HG03139 (cell line): ENCODE results near the gene ZNF407.
A peak's percentile ranks its signal among the peaks of the same experiment; 100 is the strongest.

Experiments used
- ATAC-seq: cut with Tn5 transposase; IDR thresholded peaks from one replicate; pipeline ENCODE4 v1.9.1; 2021; ENCODE audit not compliant: unreplicated experiment

ZNF407 gene

DNA sequence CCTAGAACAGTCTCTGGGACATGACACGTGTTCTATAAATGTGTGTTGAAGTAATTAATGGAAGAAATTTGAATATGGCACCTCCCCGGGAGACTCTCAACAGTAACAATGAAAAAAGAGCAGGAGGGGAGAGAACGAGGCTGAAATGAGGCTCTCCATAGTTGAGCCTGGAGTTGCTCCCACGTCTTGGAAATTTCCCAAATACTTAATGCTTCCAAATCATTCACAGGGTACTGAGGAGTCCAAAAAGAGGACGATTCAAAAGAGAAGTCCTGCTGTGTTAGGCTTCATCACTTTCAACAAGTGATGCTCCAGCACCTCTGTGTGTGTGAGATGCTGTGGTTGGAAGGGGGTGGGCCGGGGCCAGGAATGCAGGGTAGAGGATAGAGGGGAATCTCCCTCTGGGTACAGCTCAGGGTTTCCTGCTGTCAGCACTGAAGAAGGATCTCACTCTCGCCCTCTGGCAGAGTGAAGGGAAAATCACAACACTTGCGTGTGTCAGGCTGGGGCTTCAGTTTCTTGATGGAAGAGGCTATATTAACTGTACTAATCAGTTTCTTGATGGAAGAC is 18.1 kb upstream of the ZNF407 start:
- ATAC-seq: no peak

DNA sequence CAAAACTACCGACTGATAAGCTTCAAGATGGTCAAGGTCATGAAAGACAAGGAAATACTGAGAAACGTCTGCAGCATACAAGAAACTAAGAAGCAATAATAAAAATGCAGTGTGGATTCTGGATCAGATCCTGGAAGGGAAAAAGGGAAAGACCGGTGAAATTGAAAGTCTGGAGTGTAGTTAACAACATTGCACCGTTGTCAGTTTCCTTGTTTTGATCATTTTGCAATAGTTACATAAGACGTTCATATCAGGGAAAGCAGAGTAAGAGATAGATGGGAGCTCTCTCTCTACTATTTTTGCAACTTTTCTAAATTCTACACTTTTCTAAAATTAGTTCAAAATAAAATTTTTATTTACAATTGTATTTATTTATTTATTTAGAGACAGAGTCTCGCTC is 15.0 kb upstream of the ZNF407 start:
- no peak for ATAC-seq

DNA sequence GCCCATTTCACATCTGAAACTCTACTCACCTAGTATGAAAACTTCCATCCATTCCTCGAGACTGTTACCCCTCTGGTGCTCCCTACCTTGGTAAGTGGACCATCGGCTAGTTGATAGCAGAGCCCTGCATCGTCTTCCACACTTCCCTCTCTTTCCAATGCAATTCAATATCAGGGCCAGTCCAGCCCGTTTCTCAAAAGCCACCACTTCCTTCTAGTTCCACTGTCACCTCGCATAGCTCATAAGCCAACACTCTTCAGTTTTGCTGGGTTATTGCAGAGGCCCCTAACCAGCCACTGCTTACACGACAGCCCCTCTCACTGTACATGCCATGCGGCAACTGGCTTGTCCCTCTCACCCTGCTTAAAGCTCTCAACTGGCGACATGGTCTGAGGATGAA is 10.2 kb upstream of the ZNF407 start:
- ATAC-seq: no peak

DNA sequence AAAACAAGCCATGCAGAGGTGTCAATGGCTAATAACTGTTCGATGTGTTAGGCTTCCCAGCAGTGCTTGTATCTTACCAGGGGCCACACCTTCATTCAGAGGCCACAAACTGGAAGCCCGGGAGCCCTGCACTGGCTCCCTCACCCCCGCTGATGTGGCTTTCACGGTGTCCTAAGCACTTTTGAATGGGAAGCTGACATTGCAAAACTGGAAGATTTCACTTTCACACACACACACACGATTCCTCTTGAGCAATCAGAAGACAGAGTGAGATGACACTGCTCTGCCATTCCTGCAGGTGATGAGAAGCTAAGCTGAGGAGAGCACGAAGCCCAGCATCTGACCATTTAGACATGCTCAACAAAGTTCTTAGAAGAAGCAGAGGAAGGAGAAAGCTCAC is 8.6 kb upstream of the ZNF407 start:
- no peak for ATAC-seq

DNA sequence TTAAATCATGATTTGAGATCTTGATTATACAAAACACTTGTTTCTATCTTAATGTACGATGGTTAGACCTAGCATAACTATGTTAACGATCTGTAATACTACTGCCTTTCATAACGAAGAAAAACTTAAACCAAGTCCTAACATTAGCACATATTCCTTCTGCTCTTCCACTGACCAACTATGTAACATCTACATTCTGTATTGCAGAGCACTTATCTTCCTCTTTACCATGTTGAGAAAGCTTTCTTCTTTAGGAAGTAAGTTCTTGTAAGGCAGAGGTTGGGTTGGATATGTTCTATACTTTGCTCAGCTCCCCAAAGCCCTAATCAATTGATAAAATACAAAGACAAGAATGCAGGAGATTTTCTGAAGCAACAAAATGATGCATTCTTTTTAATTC is 7.9 kb upstream of the ZNF407 start:
- no peak for ATAC-seq

DNA sequence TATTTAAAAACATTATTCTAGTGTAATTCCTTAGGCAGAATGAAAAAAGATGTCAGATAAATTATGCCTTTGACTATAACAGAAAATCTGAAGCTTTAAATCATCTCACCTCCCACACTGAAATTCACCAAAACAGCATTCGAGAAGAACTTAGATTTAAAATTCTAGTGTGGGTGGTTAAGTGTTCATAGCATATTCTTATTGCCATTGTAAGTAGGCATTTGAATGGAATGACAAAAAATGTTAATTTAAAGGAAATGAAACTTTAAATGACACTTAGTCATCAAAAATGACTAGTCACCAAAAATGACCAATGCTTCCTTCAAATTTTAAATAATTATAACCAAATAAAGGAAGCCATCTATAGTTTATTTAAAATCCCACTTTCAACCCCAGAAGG is 7.0 kb upstream of the ZNF407 start:
- ATAC-seq: no peak

DNA sequence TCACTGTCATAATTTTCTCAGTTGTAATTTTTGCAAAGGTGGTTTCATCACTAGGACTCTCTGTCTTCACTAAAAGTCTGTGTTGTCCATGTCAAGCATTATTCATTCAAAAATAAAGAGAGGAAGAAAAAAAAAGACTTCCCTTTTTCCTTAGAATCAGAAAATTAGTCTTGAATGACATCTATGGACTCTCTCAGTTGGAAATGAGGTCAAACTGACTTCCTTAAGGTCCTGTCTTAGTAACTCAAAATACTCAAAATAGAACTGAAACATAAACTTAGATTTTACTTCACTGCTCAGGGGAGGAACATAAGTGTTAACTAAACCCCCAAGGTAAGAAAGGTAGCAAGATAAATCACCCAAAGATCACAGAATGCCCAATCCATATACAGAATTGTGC is 2.2 kb upstream of the ZNF407 start:
- ATAC-seq: no peak

DNA sequence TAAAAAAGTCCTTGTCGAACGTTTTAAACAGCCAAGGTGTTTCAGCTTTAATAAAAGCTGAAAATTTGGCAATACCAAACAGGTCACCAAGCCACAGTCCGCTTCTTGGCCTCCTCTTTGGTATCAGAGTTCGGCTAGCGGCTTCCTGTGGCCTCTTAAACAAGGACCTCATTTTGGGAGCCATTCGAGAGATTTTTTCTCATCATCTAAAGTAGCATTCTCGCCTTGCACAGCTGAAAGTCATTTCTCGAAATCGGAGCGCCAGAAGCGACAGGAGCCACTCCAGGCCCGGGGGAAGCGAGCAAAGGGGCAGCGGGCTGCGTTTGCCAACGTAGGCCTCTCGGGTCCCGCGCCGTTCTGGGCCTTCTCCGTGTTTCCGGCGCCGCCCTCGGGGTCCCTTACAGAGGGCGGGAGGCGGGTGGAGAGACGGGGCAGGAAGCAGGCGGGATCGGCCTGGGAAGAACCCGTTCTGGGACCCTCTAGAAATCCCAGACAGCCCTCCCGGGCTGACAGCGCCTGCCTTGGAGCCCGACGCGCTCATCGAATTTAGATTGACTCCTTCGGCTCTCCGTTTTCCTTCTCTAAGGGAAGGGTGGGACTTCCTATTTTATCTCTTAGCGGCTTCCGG is 522 bp upstream of the ZNF407 start:
- ATAC-seq: peak; percentile 28

DNA sequence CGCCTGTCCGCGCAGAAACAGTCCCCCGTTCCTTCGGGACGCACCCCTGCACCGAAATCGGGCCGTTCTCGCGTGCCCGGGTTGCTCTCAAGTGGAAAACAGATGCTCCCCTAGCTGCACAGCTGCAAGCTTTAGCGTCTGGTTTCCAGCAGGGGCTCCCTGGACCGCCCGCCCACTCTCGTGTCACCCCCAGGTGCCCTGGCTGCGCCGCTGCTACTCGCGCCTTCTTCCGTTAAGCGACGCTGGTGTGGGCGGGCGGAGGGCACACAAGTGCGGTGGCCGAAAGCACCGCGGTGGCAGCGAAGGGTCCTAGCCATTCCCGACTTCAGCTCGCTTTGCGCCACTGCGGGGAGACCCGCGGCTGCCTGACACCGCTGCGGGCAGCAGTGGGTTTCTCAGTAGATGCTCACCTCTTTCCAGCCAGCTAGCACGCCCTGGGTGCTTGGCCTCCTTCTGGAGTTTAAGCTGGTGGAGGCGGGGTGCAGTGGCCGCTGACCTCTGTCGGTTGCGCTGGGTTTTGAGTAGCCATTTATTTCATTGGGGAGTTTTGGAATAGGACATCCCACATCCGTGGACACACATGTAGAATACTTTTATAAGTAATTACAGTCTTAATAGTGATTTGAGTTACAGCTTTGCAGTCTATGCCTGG is 806 bp downstream of the ZNF407 start:
- ATAC-seq: peak; percentile 54

DNA sequence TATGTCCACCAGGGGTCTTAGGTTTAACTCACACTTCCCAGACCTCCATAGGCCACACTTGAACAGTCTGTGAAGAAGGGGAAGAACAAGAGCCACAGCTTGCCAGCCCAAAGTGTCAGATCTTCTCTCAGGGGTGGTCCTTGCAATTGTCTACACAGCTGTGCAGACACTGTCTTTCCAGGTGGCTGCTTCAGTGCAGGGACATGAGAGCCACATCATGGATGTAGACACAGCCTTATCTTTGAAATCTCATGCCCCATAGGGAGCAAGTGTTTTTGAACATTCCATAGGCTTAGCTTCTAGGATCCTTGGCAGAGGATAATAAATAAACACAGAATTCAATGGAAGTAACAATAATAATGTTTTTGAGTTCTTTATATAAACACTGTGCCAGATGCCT is 6.7 kb downstream of the ZNF407 start:
- no peak for ATAC-seq

DNA sequence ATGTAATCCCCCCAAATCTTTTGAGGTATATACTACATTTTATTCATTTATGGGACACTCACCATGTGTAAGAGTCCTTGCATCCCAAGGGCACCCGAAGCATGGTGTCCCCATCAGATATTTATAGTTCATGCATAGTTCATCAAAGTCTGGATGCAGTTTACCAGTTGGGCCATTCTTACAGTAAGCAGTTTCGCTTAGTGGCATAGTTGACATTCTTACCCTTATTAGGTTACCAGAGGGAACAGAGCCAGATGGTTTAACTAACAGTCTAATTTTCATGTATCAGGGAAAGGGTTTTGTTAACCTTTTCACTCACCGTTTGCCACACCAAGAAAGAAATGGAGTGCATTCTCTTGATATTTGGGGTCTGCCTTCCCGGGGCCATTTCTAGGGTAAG is 7.1 kb downstream of the ZNF407 start:
- no peak for ATAC-seq

DNA sequence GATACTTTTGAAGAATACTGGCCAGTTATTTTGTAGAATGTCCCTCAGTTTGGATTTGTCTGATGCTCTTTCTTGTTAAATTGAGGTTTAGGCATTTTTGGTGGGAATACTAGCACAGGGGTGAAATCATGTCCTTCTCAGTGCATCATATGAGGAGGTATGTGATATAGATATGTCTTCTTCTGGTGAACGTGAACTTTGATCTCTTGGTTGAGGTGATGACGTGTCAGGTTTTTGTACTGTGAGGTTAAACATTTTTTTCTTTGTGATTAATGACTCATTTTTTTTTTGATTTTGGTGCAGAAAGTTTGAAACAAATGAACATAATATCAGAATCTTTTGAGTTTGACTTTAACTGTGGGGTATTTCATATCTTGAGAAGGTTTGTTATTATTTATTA is 11.0 kb downstream of the ZNF407 start:
- no peak for ATAC-seq

DNA sequence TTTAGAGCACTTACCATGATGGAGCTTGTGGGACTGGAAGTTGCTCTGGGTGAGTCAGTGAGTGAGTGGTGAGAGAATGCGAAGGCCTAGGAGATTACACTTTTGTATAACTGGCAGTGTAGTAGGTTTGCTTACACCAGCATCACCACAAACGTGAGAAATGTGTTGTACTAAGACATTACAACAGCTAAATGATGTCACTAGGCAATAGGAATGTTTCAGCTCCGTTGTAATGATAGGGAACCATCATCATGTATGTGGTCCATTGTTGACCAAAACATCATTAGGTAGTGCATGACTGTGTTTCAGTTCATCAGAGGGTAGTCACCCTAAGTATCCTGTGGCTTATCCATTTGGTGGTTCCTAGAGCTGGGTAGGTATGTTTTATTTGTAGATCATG is 11.9 kb downstream of the ZNF407 start:
- ATAC-seq: no peak

DNA sequence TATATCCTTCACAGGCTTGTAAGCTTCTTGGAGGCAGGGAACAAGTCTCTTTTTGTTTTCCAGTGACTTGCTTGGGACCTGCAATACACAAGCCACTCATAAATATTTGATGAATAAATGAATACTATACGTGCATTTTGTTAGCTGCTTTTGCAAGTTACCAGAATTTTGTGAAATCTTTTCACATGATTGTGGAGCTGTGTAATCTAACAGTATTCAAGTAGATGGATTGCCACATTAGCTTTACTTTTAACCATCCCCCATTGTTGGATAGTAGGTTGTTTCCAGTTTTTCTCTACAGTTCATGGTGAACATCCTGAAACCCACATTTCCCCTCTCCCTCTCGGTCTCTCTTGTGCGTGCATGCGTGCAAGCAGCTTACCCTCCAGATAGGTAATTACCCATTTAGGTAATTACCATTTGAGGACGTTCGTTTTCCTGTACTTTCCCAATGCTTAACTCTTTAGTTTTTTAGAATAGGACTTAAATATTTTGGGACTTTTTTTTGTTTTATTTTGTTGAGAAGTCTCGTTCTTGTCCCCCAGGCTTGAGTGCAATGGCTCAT is 12.5 kb downstream of the ZNF407 start:
- ATAC-seq: no peak

DNA sequence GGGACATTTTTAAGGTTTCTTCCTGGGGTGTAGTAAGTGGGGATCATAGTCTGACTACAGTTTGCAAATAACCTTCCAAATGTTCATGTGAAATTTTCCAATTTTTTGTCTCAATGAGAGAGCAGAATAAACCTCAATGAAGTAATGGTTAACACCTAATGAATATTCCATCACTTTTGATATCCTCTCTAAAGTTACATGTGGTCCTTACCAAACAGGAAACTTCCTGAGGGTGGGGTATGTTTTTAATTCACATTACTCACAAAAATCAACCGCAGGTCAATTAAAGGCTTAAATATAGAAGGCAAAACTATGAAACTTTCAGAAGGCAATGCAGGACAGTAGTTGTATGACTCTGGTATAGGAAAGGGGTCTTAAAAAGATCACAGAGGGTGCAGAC is 13.2 kb downstream of the ZNF407 start:
- no peak for ATAC-seq

DNA sequence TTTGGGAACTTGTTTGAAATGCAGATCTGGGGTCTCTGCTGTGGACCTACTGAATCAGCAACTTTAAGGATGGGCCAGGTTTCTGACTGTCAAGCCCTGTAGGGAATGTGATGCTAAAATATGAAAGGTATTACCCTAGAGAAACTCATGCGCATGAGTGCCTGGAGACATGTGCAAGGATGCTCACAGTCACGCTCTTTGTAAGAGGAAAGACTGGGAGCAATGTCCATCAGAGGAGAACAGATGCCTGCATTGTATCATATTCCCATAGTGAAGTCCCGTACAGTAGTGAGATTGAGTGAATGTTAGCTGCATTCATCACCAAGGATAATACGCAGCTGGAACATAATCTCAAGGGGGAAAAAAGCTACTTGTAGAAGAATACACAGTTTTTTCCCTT is 14.1 kb downstream of the ZNF407 start:
- no peak for ATAC-seq

DNA sequence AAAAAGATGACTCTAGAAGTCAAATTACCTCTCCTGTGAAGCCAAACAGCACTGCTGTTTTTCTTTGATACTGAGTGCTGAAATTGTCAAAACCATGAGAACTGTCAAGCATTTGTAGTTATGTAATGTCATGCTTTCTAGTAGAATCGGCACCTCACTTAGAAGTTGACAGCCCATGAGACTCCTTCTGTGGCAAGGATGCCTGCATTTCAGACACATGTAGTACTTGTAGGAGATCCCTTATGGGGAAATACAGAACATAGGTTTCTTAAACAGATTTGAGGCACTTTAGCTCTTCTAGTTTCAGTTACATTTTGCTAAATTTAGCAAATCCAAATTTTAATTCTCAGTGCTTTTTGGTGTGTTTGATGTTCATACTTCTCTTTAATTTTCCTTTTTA is 15.7 kb downstream of the ZNF407 start:
- ATAC-seq: no peak

DNA sequence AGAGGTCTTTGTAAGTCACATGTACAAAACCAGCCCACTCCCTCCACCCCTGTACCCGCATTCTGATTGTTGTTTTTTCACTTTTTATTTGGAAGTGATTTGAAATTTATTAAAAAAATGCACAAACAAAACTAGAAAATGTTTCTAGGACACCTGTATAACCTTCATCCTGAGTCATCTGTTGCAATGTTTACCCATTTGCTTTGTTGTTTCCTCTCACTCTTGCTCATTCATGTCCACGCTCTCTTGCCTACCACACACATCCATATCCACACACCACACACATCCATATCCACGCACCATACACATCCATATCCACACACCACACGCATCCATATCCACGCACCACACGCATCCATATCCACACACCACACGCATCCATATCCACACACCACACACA is 18.8 kb downstream of the ZNF407 start:
- ATAC-seq: no peak

DNA sequence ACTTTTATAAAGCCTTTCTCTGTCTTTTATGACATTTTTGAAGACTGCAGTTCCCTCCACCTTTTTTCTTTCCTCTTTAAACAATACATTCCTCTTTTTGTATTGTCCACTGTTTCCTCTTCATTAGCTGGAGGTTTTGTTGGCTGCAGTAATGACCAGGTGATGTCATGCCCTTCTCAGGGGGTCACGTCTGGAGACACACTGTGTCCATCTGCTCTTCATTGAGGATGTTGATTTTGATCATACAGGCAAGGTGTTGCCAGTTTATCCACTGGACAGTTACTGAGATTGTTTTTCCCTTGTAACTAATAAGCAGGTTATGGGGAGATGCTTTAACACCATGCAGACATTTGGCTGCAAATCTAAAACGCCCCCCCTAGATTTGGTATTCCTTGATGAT is 19.8 kb downstream of the ZNF407 start:
- no peak for ATAC-seq

DNA sequence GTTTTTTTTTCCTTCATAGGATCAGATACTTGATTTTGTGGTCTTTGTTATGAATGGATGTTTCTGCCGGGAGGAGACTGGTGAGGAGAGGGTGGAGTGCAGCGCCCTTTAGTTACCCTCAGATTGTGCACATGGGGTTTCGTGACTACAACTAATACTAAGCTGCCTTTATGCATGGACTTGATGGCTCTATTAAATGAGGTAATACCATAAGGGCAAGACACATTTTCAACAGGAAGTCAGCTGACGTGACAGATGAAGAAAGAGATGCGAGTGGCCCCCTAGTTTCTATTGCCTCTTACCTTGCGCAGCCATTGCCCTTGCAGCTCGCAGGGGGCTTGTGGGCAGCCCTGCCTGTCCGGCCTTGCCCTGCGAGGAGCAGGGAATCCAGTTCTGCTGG is 24.4 kb downstream of the ZNF407 start:
- no peak for ATAC-seq

DNA sequence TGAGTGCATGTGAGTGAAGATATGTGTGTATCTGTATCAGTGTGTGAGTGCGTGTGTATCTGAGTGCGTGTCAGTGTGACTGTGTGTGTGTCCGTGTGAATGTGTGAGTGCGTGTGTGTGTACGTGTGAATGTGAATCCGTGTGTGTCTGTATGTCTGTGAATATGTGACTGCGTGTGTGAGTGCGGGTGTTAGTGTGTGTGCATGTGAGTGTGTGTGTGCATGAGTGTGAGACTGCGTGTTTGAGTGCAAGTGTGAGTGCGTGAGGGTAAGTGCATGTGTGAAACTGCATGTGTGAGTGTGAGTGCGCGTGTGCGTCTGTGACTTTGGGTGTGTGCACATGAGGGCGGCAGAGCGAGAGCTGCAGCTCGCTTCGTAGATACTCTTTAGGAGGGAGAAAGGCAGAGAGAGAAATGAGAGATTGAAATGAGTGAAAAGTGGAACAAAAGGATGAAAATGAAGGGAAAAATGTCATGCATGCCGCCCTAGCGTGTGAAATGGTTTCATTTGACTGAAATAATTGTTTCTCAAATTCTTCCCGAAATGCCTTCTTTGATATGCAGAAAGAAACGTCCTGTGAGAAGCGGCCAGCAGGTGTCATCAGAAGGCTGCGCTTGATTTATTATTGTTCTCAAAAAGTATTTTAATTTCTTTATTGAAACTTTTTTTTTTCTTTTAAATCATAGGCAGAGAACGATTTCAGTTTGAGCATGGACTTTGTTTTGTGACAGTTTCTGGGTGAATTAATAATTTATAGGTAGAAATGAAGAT is 25.6 kb downstream of the ZNF407 start:
- no peak for ATAC-seq

DNA sequence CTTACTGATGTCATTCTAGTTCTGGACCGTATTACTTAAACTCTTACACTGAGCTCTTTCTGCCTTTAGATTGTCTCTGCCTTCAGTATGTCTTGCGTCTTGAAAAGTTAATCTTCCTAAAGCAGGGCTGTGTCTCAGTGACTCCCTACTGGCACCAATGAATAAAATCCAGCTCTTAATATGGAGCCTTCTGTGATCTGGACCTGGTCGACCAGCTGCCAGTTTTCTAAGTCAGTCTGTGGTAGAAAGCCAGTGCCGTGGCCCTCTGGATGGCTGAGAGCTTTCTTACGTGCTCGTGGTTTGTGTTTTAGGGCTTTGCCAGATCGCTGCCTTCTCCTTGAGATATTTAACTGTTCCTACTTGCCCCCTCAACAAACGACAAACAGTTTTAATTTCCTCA is 26.8 kb downstream of the ZNF407 start:
- ATAC-seq: no peak
